ENCODE data around the gene GCC2. TPM values are rescaled to one million over a fixed set of nuclear protein-coding genes. Genes with fewer than 3 reads are reported as not detected.

The GCC2 gene
- total RNA-seq, 2 experiments from 2014 or later, result 19.7 to 43.9 TPM

DNA sequence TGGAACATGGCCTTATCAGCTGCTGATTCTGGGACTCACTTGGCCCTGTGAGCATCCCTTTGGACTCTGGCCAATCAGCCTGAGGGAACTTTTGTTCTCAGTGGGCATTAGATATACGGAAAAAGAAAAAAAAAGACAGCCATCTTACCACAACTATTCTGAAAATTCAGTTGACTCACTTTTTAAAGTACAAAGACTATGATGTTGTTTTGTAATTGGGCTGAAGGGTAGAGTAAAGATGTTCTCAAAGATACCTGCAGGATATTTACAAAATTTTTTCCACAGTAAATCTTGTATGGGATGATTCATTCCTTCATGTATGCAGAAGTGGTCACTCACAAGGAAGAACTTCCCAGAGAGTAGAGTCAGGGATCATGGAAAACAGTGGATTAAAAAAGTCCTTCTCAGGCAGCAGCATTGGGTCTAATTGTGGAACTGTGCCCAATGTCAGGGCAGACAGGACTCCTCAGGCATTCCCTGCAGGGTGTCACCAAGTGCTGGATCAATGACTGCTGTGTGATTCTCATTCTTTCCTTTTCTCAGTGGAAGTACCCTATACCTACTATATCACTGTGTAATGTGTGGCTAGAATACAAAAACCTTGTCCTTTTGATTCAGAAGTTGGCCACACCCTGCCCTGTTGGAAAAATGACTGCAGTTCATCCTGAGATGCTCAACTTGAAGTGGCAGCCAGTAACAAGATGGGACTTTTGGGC is 35.9 kb upstream of the GCC2 start:
- no peaks in the 10 kb centered on the region for H3K79me2 ChIP-seq (ENCODE audit: insufficient read depth, low read depth, low read length)
- POLR2A ChIA-PET, result interaction anchor here (1.0 kb wide), 1 partner anchor 8 kb away, joined by 3 read pairs; no protein-coding TSS in a partner anchor
- intact Hi-C loops (cut with micrococcal nuclease; ENCODE audit: unreplicated experiment), result no loop called here
- no peak overlapping the region for H3K4me3 ChIP-seq (ENCODE audit: low read depth, low read length, poor library complexity, severe bottlenecking)
- no peak overlapping the region for H3K4me2 ChIP-seq (ENCODE audit: low read length)
- H3K36me3 ChIP-seq (ENCODE audit: insufficient read depth, low read length), result no peaks in the 10 kb centered on the region
- no peak for DNase-seq (ENCODE audit: low spot score)
- no peaks in the 10 kb centered on the region for H3K4me1 ChIP-seq (ENCODE audit: insufficient read depth, low read length, poor library complexity, severe bottlenecking)
- H3K27ac ChIP-seq (ENCODE audit: low read depth, low read length, poor library complexity, severe bottlenecking), result no peak overlapping the region
- H2AFZ ChIP-seq (ENCODE audit: low read length), result no peak overlapping the region
- CTCF ChIA-PET (ENCODE audit: unreplicated experiment), result no interaction called here
- no TSS peak for BruUV-seq (replicated peaks)
- no peak for TF ChIP-seq EZH2phosphoT487 (IDR thresholded peaks at IDR 0.05; ENCODE audit: borderline replicate concordance, low read depth, low read length)
- no peak for TF ChIP-seq CTCF (conservative IDR thresholded peaks at IDR 0.05; ENCODE audit: low read length)
- H4K20me1 ChIP-seq (ENCODE audit: insufficient read depth, low read length), result no peaks in the 10 kb centered on the region
- no peaks in the 10 kb centered on the region for H3K9me3 ChIP-seq (ENCODE audit: low read length)
- H3K9me2 ChIP-seq (ENCODE audit: insufficient read depth, low read length), result no peaks in the 10 kb centered on the region

GRCh38 chr2:108413711-108414095 is 35.3 kb upstream of the GCC2 start:
- no peak for DNase-seq (ENCODE audit: low spot score)
- BruUV-seq (replicated peaks), result no TSS peak
- TF ChIP-seq CTCF (conservative IDR thresholded peaks at IDR 0.05; ENCODE audit: low read length) (no peak), EZH2phosphoT487 (IDR thresholded peaks at IDR 0.05; ENCODE audit: borderline replicate concordance, low read depth, low read length) (no peak)
- H3K9me3 ChIP-seq (ENCODE audit: low read length), result no peaks in the 10 kb centered on the region
- intact Hi-C loops (cut with micrococcal nuclease; ENCODE audit: unreplicated experiment), result no loop called here
- no peaks in the 10 kb centered on the region for H3K36me3 ChIP-seq (ENCODE audit: insufficient read depth, low read length)
- no peak overlapping the region for H2AFZ ChIP-seq (ENCODE audit: low read length)
- ChIA-PET POLR2A (no interaction called here), CTCF (ENCODE audit: unreplicated experiment) (no interaction called here)
- no peaks in the 10 kb centered on the region for H3K4me1 ChIP-seq (ENCODE audit: insufficient read depth, low read length, poor library complexity, severe bottlenecking)
- H3K4me3 ChIP-seq (ENCODE audit: low read depth, low read length, poor library complexity, severe bottlenecking), result no peak overlapping the region
- H3K9me2 ChIP-seq (ENCODE audit: insufficient read depth, low read length), result no peaks in the 10 kb centered on the region
- H3K27ac ChIP-seq (ENCODE audit: low read depth, low read length, poor library complexity, severe bottlenecking), result no peak overlapping the region
- no peaks in the 10 kb centered on the region for H4K20me1 ChIP-seq (ENCODE audit: insufficient read depth, low read length)
- no peak overlapping the region for H3K4me2 ChIP-seq (ENCODE audit: low read length)
- H3K79me2 ChIP-seq (ENCODE audit: insufficient read depth, low read depth, low read length), result no peaks in the 10 kb centered on the region

DNA sequence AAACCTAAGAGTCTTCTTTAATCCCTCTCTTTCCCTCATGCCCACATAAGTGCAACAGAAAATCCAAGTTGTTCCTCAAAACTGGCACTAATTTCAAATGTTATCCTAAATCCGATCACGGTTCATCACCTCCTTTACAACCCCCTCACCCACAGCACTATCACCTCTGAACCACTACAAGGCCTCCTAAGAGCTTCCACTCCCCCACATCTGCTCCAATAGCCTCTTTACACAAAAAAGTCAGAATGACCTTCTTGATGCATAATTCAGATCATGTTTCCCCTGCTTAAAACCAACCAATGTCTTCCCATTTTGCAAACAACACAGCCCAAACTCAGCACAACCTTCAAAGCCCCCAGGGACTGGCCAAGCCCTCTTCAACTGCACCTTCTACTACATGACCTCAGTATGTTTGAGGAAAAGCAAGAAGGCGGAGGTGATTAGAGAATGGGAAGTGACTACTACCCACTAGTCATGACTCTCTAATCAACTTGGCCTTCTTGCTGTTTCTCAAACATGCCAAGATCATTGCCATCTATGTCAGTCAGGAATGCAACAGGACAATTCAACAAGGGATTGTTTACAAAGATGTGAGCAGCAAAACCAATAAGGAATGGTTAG is 34.6 kb upstream of the GCC2 start:
- no peaks in the 10 kb centered on the region for H3K4me1 ChIP-seq (ENCODE audit: insufficient read depth, low read length, poor library complexity, severe bottlenecking)
- DNase-seq (ENCODE audit: low spot score), result no peak
- no peaks in the 10 kb centered on the region for H3K9me3 ChIP-seq (ENCODE audit: low read length)
- no peak overlapping the region for H3K27ac ChIP-seq (ENCODE audit: low read depth, low read length, poor library complexity, severe bottlenecking)
- H3K36me3 ChIP-seq (ENCODE audit: insufficient read depth, low read length), result no peaks in the 10 kb centered on the region
- no peak overlapping the region for H2AFZ ChIP-seq (ENCODE audit: low read length)
- intact Hi-C loops (cut with micrococcal nuclease; ENCODE audit: unreplicated experiment), result no loop called here
- ChIA-PET CTCF (ENCODE audit: unreplicated experiment) (no interaction called here), POLR2A (no interaction called here)
- no peaks in the 10 kb centered on the region for H4K20me1 ChIP-seq (ENCODE audit: insufficient read depth, low read length)
- BruUV-seq (replicated peaks), result no TSS peak
- no peaks in the 10 kb centered on the region for H3K9me2 ChIP-seq (ENCODE audit: insufficient read depth, low read length)
- no peak overlapping the region for H3K4me2 ChIP-seq (ENCODE audit: low read length)
- no peak for TF ChIP-seq EZH2phosphoT487 (IDR thresholded peaks at IDR 0.05; ENCODE audit: borderline replicate concordance, low read depth, low read length)
- H3K79me2 ChIP-seq (ENCODE audit: insufficient read depth, low read depth, low read length), result no peaks in the 10 kb centered on the region
- no peak overlapping the region for H3K4me3 ChIP-seq (ENCODE audit: low read depth, low read length, poor library complexity, severe bottlenecking)
